ENCODE measurements around the gene CLCN4.

- TF ChIP-seq CTCF (IDR thresholded peaks at IDR 0.05 in 8 of 11, conservative IDR thresholded peaks at IDR 0.05 in 3 of 11) (no peak), POLR2A (IDR thresholded peaks at IDR 0.05) (no peak)
These were observed 22.6 kb upstream of the CLCN4 start for GRCh38 chrX:10133980-10134676.
